OCI-M1 (cell line): ENCODE results near the gene VEGFA.

ENCODE experiments used
- DNase-seq: peaks from one replicate; lab custom pipeline; 2025; lab: John Stamatoyannopoulos, UW

VEGFA gene

DNA sequence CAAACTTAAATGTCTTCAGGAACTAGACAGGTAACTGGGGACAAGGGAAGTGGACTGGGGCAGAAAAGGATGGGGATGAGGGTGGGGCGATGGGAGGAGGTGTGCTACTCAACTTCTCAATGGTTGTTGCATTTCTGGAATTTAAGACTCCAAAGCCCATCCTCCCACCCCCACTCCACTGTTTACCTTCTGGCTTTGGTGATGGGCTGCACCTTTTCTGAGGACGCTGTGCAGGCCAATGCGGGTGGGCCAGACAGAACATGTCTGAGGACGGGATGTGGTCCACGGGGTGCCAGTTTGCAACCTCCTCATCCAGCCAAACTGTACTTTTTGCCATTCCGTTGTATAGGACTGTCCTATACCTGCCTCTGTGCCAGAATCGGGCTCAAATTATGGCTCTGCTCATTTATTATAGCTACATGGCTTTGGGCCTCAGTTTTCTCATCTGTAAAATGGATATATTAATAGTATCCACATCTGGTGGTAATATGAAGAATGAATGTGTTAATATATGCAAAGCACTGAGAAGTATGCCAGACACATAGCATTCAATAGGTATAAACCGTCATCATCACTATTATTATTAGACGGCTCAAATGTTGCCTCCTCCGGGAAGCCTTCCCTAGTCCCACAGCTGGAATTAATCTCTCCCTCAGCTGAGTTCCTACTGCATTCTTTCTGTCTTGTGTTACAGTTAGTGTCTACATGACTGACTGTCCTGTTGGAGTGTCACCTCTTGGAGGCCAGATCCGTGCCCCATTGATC lies 31.0 kb upstream of the VEGFA start:
- DNase-seq = no peak

DNA sequence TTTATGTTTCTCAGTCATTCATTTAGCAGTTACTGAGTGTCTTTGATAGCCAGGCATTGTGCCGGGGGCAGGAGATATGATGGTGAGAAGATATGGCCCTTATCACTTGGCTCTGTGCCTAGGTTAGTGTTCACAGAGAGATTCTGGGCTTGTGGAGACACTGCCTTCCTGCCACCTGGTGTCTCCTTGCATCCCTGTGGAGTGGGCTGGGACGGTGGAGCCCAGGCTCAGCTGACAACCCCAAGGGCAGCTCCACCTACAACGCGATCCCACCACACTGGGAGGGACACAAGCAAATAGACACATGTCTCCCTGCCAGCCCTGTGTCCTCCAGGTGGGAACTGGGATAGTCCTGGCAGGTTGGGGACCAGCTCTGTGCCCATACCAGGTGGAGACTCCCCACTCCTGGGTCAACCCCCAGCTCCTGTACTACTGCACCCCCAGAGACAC lies 30.3 kb upstream of the VEGFA start:
- DNase-seq = peak; percentile 36

DNA sequence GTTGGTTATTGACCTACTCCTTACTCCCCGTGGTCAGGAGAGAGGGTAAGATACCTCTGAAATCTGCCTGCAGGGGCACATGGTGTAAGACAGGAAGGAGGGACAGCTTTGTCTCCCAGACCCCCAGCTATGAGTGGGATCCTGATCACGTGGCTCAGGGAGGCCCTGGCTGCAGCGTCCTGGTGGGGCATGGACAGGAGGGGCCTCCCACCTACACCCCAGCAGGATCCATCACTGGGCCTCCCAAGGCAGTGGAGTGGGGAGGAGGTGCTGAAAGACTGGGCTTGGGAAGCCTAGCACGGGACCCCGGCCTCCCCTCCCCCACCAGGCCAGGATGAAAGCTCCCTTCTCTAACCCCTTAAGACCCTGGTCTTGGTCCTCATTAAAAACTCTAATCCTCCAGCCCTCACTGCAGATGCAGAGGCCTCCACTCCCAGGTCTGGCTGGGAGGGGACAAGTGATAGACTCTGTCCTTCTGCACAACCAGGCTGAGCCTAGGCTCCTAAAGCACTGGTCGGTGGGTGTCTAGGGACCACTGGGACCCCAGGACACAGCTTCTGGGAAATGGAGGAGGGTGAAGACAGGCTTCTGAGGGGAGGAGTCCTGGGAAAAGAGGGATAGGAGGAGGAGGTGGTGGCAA lies 29.6 kb upstream of the VEGFA start:
- DNase-seq = no peak

DNA sequence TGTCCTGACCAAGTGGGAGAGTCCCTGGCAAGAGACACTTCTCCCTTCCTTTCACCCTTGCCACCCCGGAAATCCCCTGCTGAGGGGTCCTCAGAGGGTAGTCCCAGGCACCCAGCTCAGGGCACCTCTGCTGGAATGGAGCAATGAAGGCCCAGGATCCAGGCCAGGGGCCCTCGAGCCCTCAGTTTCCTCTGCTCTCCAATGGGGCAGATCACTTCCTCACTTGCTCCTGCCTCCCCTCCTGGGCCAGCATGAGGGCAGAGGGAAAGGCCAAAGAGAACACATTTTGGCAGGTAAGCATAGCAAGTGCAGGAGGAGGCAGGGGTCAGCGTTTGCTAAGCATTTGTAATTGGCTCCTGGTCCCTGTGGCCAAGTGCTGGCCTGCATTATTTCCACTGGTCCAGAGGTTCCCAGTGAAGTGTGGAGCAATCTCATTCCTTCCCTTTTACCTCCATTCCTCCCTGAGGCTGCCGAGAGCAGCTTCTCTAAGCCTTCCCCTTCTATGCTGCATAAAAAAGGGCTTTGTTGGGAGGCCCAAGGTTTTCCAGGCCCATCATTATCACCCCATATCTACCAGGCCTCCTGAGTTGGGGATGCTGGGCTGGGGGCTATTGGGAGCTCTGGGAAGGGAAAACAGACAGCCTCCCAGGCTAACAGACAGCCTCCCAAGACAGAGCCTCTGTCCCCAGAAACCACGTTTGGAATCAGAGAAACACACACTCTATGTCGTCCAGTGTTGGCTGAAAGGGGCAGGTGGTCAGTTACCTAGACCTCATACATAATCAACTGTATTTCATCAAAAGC lies 28.8 kb upstream of the VEGFA start:
- no peak for DNase-seq

DNA sequence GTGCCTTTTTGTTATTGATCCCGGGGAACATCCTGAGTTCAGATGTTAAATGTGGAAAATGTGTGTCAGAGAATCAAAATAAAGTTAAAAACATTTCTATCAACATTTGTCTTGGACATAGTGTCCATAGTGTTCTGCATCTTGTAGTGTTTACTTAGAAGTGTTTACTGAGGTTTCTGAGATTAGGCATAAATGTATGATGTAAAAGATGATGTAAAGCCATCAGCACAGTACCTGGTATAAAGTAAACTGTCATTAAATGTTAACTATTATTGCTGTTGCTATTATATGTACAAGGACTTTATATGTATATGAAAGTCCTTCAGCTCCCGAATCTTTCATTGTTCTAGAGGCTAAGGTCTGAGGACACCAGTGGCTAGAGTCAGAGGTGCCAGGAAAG lies 28.2 kb upstream of the VEGFA start:
- DNase-seq = no peak

DNA sequence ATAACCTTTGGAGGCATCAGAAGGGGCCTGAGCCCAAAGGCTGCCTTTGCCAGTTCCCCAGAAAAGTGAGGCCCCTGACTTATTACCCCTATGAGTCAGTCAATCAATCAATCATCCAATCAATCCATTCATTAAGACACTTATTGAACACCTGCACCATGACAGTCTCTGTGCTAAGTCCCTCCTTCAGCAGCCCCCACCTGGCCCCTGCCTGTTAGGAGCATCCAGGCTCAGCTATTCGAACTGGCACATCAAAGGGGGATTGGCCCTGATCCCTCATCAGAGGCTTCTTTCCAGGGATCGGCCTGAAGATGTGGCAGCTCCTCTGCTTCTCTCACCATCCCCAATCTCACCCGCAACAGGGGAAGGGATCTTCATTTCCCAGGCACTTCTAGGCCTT lies 27.7 kb upstream of the VEGFA start:
- no peak for DNase-seq

DNA sequence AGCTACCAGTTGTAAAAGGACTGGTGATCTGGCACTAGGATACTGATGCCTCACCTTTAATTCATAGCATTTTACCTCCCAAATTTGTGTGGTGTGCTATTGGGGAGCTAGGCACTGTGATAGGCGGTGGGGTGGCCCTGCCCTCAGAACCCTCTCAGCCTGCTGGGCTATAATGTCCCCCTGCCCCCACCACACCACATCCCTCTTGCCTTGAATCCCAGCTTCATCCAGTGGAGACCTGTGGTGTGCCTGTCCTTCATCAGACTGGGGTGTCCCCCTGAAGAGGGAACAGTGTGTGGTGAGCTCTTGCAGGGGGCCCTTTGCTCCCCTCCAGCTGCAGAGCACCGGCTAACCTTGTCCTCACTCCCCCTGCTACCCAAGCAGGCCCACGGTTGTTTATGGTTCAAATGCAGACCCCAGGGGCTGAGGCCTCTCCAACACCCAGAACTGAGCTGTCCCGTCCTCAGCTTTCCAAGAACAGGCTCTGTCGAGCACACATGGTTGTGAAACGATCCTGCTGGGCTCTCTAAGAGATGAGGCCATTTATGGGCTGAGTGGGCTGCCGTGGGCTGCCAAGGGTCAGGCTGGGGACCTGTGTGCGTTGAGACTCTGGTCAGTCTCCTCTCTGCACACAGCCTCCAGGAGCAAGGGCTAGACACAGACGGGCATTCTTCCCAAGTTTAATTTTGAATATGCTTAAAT lies 26.9 kb upstream of the VEGFA start:
- DNase-seq = no peak

DNA sequence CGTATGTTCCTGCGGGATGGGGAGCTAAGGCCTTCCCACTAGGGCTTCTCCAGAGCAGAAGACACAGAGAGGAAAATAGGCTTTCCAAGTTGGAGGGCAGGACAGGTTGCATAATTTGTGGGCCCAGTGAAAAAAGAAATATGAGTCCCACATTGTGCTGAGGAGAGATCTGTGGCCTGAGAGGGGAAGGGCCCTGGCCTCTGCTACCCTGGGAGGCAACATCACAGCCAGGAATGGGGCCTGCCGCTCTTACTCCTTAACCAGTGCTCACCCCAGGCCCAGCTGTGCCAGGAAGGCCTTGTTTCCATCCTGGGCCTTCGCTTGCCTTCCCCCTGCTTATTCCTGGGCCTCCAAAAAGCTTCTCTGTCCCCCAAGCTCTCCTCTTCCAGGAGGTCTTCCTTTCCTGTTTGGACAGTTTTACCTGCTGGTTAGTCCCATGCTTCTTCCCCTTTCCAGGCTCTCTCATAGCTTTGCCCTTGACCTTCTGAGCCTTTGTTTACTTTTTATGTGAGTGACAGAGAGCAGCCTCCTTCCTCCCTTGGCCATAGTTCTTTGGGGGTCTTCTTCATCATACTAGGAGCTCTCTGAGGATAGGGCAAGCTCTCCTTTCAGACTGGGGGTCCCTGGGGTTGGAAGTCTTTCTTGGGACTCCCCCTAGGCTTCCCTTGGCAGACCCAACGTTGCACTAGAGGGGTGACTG lies 26.2 kb upstream of the VEGFA start:
- DNase-seq = no peak

DNA sequence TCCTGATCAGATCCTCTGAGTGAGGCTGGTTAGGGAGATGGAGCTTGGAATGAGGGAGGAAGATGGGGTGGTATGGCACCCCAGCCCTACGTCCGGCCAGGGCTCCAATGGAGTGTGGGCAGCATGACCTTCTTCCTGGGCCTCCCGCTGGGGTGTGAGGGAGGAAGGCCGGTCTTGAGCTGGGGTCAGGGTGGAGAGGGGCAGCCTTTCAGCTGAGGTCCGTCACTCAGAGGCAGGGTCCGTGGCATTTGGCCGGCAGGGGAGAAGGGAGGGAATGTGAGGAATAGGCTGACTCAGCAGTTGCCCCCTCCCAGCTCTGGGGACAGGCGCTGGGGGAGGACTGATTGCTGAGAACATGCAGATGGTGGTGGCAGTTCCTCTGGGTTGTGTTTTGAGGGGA lies 25.5 kb upstream of the VEGFA start:
- no peak for DNase-seq

DNA sequence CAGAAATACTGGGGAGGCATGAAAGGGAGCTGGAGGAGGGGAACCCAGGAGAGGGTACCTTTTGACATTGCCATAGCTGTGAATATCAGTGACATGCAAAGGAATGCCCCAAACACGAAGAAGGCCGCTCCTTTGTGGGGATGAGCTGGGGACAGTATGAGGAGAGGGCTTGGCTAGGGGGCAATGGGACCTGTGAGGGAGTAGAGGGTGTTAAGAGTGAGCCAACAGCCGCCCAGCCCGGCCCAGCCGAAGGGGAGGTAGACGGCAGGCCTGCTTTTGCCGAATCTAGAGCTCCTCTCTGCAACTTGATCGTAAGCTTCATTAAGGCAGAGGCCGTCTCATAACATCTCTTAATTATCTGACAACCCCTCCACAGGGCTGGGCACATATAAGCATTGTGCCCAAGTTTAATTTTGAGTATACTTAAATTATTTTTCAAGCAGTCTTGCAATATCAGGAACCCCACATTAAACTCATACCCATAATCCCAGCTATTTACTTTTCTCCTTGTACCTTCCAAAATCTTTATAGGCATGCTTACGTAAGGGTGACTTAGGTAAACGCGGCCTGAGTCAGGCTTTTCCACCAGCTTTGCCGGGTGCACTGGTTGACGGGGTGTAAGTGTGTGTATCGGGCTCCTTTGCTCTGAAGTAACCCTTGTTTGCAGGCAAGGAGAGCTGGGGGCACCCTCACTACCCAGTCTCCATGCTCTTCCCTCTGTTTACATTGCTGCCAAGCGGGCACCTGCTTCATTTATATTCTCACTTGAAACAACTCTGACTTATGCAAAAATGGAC lies 24.9 kb upstream of the VEGFA start:
- DNase-seq = no peak

DNA sequence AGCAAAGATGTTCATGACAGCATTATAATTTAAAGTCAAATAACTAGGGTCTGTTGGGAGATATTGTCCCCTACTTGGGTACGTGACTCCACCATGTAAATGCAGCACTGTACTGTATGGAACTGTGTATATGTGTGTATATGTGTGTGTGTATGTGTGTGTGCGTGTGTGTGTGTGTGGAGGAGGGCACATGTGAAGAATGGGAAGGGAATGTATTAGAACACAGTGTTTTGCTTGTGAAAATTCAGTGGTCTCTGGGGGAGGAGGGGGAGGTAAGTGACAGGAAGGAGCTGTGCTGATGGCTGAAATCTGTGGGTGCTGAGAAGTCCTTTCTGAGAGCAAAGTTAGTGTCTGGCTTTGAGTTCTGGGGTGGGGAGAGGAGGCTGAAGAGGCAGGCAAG lies 23.9 kb upstream of the VEGFA start:
- no peak for DNase-seq

DNA sequence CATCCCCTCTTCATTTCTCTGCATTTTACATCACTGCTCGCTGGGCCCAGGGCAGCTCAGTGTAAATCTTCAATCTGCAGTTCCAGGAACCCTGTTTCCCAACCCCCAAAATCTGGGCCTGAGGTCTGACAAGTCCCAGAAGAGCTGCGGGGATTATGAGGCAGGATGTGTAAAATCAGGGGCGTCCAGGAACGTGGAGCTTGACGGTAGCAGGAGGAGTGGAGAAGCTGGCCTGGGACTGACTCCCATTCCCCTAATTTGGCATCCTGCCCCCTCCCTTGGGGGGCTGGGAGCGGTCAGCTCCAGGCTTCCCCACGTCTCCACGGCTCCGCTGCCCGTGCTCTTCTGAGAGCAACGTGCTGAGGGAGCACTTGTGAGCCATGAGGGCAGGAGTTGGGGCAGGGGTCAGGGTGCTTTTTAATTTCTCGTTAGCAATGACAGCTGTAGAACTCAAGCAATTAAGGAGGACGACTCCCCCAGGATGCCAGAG lies 23.4 kb upstream of the VEGFA start:
- DNase-seq = no peak

DNA sequence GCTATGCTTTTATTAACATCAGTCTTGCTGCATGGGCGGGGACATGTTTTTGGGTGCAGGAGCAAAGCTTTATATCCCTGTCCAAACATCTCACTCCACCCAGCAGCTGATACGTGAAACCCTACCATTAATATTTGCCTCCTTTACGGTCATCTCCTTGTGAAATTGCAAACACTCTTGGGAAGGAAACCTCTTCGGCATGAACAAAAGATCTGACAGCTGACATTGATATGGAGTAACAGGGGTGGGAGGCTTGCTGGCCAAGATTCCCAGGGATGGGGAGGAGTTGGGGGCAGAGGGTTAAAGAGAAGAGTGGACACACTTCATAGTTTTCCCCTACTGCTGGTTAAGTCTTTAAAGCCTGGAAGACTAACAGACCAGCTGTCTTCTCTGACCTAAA lies 22.2 kb upstream of the VEGFA start:
- DNase-seq = no peak

DNA sequence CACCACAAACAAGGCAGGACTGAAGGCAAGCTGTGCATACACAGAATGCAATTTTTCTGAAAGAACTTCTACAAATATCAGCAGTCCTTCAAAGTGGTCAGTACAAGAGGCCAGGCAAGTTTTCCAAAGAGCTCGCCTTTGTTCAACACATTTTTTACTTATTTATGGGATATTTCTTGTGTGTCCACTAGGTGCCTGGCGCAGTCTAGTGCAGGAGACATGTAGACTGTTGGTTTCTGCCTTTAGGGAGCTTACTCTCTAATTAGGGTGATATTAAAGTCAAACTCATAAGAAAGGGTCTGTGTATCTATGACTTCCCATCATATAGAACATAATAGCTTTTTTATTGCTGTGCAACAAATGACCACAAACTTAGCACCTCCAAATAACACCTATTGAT lies 21.2 kb upstream of the VEGFA start:
- DNase-seq = no peak

DNA sequence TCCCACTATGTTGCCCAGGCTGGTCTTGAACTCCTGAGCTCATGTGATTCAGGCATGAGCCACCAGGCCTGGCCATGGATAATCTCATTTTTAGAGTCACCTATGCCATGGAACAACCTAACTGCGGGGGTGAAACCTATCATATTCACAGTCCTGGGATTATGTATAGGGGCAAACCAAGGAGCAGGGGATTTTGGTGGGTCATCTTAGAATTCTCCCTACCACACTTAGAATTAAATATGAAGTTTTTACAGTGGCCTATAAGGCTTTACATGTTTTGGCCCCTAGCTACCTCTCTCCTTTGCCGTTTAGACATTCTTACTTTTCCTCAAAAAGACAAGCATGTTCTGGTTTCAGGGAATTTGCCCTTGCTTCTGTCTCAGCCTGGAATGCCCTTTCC lies 20.6 kb upstream of the VEGFA start:
- DNase-seq = no peak

DNA sequence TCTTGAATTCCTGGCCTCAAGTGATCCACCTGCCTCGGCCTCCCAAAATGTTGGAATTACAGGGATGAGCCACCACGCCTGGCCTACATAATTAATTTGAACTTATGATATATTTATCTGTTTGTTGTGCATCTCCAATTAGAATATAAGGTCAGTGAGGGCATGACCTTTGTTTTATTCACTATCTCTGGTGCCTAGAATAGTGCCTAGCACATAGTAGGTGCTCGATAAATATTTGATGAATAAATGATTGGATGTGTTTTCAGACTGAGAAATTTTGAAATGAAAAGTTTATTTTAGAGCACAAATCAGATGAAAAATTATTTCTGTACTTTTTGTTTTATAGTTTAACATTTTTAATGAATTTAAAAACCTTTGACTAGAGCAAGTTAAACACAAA lies 19.4 kb upstream of the VEGFA start:
- no peak for DNase-seq

DNA sequence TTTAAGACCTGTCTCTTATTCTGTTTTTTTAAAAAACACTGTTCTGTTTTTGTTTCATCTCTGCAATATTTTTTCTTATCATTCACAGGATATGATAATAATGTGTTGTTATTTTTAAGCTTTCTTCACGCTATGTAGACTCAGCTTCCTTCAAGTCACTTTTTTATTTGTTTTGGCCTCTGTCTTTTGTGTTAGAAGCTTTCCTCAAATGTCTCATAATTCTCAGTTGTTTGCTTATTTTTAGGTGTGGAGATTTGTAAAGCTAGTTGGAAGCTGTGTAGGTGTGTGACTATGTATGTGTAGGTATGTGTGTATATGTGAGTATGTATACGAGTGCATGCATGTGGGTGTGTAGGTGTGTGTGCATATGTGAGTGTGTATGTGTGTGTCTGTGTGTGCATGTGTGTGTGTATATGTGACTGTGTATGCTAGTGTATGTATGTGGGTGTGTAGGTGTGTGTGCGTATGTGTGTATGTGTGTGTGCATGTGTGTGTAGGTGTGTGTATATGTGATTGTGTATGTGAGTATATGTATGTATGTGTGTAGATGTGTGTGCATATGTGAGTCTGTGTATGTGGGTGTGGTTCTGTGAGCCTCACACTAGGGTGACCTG lies 16.3 kb upstream of the VEGFA start:
- no peak for DNase-seq

DNA sequence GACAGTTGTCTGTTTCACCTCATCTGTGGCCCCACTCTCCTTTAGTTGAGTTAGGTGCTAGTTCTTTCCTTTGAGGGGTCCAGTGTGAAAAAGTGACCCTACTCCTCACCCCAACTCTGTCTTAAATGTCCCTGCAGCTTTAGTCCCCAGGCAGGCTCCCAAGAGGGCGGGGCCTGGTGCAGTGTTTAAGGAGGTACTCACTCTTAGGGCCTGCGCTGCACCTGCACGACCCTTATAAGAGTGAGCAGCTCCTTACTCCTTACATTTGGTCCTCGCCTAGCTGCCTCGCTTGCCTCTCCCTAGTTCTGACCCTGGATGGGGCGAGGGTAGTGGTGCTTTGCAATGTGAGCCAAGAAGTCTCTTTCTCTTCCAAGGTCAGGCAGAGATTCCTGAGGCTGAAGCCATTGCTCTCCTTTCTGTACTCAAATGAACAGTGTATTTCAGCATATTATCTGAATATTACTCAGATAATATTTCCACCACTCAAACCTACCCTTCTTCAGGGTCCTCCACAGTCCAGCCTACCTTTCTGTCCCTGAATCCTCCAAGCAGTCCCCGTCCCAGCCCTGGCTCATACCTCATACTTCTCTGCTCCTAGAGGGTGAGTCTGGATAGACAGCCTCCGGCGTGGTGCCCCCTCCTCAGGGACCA lies 11.9 kb upstream of the VEGFA start:
- DNase-seq = no peak

DNA sequence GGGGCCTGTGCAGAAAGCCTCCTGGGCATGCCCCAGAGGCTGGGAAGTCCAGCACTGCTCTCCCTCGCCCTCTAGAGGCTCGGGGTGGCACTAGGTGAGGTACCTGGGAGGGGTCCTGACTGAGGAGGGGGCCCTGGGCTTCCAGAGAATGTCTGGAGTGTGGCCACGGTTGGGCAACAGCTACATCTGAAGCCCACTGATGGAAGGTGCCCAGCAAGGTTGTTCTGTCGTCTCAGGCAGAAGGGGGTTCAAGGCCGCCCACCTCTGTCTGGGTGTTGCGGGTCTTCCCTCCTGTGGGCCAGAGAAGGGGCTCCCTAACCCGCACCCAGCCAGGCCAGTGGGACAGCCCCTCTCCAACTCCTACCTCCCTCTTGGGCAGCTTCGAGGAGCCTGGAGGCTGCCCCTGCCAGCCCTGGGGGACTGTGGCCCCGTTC lies 11.4 kb upstream of the VEGFA start:
- DNase-seq = peak; percentile 78
